CD4-positive, alpha-beta T cell treated with Interleukin-10 for 1 hour (primary cell): ENCODE results near the gene SLC32A1.

ENCODE experiments used
- DNase-seq: peaks from one replicate; pipeline ENCODE4 v3.0.0-alpha.2; 2020

Gene SLC32A1, protein sequence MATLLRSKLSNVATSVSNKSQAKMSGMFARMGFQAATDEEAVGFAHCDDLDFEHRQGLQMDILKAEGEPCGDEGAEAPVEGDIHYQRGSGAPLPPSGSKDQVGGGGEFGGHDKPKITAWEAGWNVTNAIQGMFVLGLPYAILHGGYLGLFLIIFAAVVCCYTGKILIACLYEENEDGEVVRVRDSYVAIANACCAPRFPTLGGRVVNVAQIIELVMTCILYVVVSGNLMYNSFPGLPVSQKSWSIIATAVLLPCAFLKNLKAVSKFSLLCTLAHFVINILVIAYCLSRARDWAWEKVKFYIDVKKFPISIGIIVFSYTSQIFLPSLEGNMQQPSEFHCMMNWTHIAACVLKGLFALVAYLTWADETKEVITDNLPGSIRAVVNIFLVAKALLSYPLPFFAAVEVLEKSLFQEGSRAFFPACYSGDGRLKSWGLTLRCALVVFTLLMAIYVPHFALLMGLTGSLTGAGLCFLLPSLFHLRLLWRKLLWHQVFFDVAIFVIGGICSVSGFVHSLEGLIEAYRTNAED

GRCh38 chr20:38723848-38724625 is at the start of gene SLC32A1:
TSS of gene SLC32A1 (plus strand) at chr20:38724486. CDS start at chr20:38724725, 239 bp downstream.
- no peak for DNase-seq

DNA sequence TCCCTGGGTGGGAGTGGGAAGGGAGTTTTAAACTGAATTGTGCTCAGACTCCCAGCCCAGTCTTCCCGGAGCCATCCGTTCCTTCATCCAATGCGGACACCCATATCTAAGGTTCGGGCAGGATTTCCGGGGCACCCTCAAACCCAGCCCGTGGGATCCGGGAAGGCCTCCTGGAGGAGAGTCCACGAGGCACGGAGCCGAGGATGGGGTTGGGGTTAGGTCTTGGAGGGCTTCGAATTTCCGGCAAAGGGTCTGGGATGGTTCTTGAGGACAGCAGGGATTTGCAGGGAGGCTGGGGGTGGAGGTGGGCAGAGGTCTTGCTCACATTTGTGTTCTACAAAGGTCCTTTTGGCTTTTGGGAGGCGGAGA is 49.5 kb upstream of the SLC32A1 start:
- DNase-seq = no peak

DNA sequence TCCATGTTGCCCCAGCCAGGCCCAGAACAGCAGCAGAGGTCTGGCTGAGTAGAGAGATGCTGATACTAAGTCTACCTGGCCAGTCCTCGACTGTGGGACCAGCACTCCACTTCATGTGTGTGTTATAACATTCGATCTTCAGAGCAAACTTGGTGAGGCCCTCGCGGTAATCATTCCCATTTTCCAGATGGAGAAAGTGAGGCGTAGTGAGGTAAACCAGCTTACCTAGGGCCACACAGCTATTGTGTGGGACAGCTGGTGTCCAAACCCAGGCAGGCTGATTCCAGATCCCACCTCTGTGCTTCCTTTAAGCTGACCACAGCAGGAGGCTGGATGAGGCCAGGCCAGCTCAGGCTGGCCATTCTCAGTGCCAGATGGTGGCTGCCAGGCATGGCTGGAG is 47.7 kb upstream of the SLC32A1 start:
- DNase-seq = no peak

GRCh38 chr20:38680500-38681306 is 43.6 kb upstream of the SLC32A1 start:
- DNase-seq = peak; percentile 12

GRCh38 chr20:38685271-38685670 is 39.0 kb upstream of the SLC32A1 start:
- no peak for DNase-seq

DNA sequence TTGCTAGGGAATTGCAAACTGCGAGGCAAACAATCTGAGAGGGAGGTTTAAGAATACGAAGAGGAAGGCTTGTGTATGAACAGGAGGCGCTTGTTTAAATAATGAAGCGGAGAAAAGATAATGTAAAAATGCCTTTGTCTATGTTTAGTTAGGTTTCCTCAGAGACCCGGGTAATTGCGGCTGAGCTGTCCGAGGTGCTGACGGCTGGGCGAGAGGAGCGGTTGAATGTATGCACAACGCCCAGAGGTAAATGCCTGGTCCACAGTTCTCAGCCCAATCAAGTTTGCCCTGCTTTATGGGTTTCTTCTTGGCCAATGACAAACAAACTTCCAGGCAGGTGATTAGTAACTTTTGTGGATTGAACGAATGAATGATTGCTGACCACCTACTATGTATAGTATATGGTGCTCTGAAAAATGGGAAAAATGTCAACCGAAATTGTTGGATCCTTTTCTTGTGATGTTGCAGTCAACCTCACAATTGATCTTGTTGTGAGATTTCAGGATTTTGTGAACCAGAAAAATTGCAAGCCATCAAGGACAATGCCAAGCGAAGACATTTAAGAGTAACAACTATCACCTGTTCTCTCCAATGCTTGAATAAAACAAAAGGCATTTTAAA is 38.3 kb upstream of the SLC32A1 start:
- DNase-seq = peak; percentile 19

DNA sequence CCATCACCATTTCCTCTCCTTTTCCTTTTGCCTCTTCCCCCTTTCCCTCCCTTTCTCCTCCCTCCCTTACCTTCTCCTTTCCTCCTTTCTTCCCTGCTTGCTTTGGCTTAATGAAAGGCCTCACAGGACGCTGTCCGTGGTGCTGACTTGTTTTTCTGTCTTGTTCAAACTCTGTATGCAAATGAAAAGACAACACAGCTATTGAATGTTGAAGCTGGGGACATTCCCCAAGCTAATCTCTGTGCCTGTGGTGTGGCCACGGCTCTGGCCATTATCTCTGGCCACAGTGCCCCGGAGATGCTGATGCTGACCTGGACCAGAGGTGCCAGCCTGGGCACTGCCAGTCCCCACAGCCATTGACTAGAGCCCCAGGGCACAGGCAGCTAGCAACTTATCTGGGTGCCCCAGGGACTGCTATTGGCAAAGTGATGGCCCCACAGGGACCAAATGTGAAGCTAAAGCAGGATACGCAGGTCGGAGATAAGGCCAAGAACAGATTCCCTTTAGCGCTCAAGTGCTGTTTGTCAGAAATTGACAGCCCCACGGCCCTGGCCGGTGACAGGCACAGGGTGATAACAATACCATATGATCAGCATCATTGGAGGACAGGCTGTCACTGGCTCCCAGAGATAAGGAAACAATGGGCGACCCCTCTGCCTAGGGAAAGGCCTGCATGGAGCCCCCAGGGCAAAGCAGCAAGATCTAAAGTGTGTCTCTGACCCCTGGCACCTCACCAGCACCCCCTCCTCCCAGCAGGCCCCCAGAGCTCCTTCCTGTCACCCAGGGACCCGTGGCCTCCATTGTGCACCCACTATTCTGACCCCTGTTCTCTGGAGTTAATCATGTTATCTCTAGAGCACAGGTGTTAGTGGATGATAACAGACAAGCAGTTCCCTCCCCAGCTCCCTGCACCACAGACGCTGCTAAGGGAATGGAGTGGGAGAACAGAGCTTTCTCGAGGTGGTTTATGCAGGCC is 31.6 kb upstream of the SLC32A1 start:
- peak; percentile 41 for DNase-seq

GRCh38 chr20:38697306-38697705 is 27.0 kb upstream of the SLC32A1 start:
- DNase-seq = no peak

DNA sequence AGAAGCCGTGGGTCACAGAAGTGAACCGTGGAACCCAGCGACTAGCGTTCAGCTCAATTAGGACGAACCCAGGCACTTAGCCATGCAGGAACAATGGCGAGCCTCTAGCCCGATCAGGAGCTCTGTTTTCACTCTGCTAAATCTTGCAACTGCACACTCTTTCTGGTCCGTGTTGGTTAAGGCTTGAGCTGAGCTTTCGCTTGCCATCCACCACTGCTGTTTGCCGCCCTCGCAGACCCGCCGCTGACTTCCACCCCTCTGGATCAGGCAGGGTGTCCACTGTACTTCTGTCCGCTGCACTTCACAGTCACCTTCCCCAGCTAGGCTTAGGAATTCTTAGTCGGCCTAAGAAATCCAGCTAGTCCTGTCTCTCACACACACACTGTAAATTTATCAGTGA is 25.7 kb upstream of the SLC32A1 start:
- DNase-seq = no peak

DNA sequence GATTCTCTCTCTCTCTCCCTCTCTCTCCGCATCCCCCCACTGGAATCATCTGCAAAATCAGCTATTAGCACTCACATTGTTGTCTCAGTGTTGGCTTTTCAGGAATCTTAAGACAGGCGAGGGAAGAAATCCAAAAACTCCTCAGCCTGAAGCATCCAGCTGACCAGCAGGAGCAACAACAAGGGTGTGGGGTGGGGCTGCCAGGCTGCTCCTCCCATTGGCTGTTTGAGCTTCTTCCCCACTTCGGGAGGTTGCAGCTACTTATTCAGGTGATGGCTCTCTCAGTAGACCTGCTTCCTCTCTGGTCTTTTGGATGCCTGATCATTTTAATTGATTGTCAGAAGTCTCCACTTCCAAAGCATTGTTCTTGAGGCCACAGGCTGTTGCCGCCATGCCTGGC is 24.1 kb upstream of the SLC32A1 start:
- no peak for DNase-seq

- DNase-seq = no peak
Measured at GRCh38 chr20:38700926-38701325, 23.4 kb upstream of the SLC32A1 start.

- no peak for DNase-seq
Measured at GRCh38 chr20:38703526-38703925, 20.8 kb upstream of the SLC32A1 start.

- DNase-seq = no peak
Measured at GRCh38 chr20:38704136-38704535, 20.1 kb upstream of the SLC32A1 start.

DNA sequence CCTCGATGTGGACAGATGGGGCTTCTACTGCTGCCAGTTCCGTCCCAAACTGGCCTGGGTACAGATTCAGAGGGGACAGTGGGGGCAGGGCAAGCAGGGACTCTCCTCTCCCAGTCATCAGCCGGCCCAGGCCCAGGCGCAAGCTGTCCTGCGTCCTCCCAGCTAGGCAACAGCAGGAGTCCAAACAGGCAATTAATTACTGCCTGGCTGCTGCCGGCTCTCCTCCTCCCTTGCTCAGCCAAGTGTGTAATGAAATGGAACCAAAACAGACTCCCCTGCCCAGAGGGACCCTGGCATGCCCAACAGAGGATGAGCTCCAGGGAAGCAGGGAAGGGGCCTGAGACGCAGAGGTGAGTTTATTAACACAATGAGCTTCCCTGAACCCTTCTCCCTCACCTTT is 17.8 kb upstream of the SLC32A1 start:
- no peak for DNase-seq

GRCh38 chr20:38714308-38714707 is 10.0 kb upstream of the SLC32A1 start:
- DNase-seq = no peak

DNA sequence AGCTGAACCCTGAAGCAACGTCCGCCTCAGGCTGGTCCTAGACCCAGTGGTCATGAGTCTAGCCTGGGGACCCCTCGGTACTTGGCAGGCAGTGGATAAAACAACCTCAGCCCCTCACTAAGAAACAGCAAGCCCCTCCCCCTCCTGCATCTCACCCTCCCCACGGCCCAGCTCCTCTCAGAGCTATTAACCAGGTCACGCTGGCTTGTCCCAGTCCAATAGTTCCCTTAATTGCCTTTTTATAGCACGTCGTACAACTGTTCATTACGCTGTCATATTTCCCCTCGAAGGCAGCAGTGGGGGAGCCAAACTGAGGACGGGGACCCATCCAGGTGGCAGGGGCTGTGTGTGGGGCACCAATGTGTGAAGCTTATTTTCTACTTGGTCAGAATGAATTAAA is 8.6 kb upstream of the SLC32A1 start:
- no peak for DNase-seq

GRCh38 chr20:38722683-38723016 is 1.6 kb upstream of the SLC32A1 start:
- no peak for DNase-seq

DNA sequence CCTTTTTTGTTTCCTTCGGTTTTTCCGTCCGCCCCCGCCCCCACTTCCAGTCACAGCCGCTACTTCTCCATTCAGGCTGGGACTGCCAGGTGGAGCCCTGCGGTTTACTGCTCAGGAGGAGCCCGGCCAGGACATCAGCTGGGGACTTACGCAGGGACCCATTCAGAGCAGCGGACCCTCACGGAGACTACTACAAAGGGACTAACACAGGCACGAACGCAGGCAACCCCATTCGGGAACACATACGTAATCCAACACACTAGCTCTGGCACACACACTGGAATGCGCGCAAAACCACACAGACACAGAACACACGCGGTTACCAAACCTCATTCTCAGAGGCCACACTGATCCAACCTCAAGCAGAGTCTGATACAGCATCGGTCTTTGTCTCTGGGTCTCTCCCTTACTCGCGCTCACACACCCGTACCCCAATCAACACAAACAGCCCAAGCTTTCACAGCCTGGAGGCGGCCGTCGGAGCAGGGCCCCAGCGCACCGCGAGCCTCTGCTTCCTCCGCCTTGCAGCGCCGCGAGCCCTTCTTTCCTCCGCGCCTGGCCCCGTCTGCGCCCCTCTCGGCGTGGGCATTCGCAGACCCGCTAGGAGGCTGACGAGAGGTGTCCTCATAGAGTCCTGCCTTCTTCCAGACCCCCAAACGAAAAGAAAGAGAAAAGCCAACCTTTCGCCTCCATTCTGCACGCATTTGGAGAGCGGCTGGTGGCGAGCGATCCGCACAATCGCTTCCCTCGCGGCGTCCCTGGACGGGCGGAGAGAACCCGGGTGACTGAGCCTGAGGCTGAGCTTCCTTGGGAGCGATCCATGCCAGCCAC is 1.1 kb upstream of the SLC32A1 start:
- DNase-seq = no peak

DNA sequence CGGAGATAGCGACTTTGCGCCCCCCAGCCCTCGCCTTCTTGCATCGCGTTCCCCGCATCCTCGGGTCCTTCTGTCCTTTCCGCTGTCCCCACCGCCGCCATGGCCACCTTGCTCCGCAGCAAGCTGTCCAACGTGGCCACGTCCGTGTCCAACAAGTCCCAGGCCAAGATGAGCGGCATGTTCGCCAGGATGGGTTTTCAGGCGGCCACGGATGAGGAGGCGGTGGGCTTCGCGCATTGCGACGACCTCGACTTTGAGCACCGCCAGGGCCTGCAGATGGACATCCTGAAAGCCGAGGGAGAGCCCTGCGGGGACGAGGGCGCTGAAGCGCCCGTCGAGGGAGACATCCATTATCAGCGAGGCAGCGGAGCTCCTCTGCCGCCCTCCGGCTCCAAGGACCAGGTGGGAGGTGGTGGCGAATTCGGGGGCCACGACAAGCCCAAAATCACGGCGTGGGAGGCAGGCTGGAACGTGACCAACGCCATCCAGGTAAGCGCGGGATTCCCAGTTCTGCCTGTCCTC is 401 bp downstream of the SLC32A1 start:
- no peak for DNase-seq

DNA sequence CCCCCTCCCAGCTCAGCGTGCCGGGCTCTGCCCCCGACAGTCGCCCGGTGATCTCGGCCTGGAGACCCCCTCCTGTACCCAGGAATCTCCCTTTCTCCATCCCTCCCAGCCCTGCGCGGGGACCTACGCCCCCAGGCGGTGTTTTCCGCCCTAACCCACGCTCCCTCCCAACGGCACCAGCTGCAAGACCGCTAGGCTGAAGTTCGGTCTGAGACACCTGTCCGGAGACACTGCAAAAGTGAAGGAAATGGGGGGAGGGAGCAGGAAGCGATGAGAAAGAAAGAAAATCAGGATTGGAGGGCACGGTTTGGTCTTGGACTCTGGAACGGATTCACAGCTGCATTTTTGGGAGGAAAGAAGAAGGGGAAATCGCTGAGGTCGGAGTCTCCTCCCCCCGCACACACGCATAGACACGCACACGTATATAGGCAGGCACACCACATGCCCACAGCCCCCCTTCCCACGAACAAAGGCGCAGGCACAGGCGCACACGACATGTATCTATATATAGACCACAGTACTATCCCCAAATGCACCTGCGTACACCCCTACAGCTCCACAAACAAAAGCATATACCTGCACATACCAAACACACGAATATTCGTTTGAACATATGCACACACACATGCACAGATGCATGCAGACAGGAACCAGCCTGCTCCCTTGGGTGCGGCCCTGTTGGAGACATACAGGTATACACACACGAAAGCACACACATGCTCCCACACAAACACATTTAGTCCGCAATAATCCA is 1.0 kb downstream of the SLC32A1 start:
- no peak for DNase-seq
